ENCODE measurements around the gene PUS7. TPM values are rescaled to one million over a fixed set of nuclear protein-coding genes. Genes with fewer than 3 reads are reported as not detected.
"Not testable (repeated sequence)": the region's sequence is repeated elsewhere in the genome, so short reads cannot be mapped to it uniquely, and the experiment has no call there.

The PUS7 gene
- total and polyA plus RNA-seq, 2 of the 8 experiments (the other 6 are each of a cell fraction or from before 2014, with no cell fraction given), result 18.9 to 65.2 TPM

DNA sequence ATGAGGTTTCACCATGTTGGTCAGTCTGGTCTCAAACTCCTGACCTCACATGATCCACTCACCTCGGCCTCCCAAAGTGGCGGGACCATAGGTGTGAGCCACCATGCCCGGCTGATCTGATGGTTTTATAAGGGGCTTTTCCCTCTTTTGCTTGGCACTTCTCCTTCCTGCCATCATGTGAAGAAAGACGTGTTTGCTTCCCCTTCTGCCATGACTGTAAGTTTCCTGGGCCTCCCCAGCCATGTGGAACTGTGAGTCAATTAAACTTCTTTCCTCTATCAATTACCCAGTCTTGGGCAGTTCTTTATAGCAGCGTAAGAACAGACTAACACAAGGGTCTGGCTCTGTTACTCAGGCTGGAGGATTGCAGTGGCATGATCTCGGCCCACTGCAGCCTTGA is 84.7 kb downstream of the PUS7 start:
- H3K18ac ChIP-seq (ENCODE audit: extremely low read depth, low read length); H4K91ac ChIP-seq (replicated peaks; ENCODE audit: insufficient read length, low read length); H3K4ac ChIP-seq (replicated peaks; ENCODE audit: insufficient read length, low read depth, low read length); H2AK5ac ChIP-seq (ENCODE audit: low read depth, low read length); H3K23ac ChIP-seq (ENCODE audit: insufficient read length); FAIRE-seq; H3K79me1 ChIP-seq (ENCODE audit: low read depth, low read length); H3K9me3 ChIP-seq (ENCODE audit: insufficient read depth in 2 of 2, low read depth in 1 of 2, low read length in 1 of 2); H3K79me2 ChIP-seq (ENCODE audit: control insufficient read depth in 1 of 2, insufficient read depth in 2 of 2, low read length in 2 of 2); H2AFZ ChIP-seq (ENCODE audit: low read length); CTCF ChIA-PET (ENCODE audit: partially characterized antibody); H3K14ac ChIP-seq (ENCODE audit: insufficient read length); H2BK120ac ChIP-seq (replicated peaks; ENCODE audit: low read depth, low read length); H4K20me1 ChIP-seq (replicated peaks in 1 of 2; ENCODE audit: control insufficient read depth in 1 of 2, insufficient read depth in 2 of 2, low read length in 2 of 2); H3K23me2 ChIP-seq (ENCODE audit: low read depth, low read length); H3K27me3 ChIP-seq (replicated peaks in 1 of 4; ENCODE audit: control insufficient read depth in 3 of 4, extremely low read depth in 1 of 4, insufficient read depth in 3 of 4, low read length in 3 of 4); H2BK15ac ChIP-seq (ENCODE audit: low read length); H2BK5ac ChIP-seq (ENCODE audit: low read depth, low read length); H3K27ac ChIP-seq (ENCODE audit: low read depth, low read length); H3K4me3 ChIP-seq (ENCODE audit: extremely low read depth in 1 of 4, insufficient read depth in 2 of 4, low read depth in 3 of 4, low read length in 4 of 4); H3K36me3 ChIP-seq (ENCODE audit: control insufficient read depth in 2 of 4, insufficient read depth in 4 of 4, low read length in 3 of 4); H3K56ac ChIP-seq (replicated peaks; ENCODE audit: insufficient read length, low read depth, low read length); POLR2A ChIA-PET (ENCODE audit: partially characterized antibody); H4K5ac ChIP-seq (ENCODE audit: insufficient read length, low read depth, low read length); H2BK12ac ChIP-seq (ENCODE audit: low read depth, low read length); H3K4me2 ChIP-seq (ENCODE audit: insufficient read depth in 1 of 2, low read depth in 2 of 2, low read length in 2 of 2); H2BK20ac ChIP-seq (ENCODE audit: low read length); H3K9ac ChIP-seq (replicated peaks in 1 of 4; ENCODE audit: extremely low read depth in 1 of 4, low read depth in 3 of 4, low read length in 3 of 4); H4K8ac ChIP-seq (ENCODE audit: extremely low read depth, insufficient read depth, low read length); H3K4me1 ChIP-seq (replicated peaks in 1 of 4; ENCODE audit: control insufficient read depth in 3 of 4, insufficient read depth in 4 of 4, low read length in 3 of 4); DNase-seq (ENCODE audit: low read depth in 1 of 2, low spot score in 2 of 2): not testable (repeated sequence)
- 94% methylated on average over 6 of the region's 6 CpGs; no CpG with 5 or more reads in 1 of the 2 experiments for WGBS, 2 experiments (ENCODE audit: extremely low coverage in 1 of 2, insufficient coverage in 1 of 2, insufficient read length in 1 of 2, insufficient replicate concordance in 2 of 2, low coverage in 1 of 2, low lambda C conversion rate in 2 of 2, missing lambda C conversion rate in 1 of 2)
